ENCODE results near the gene ETV6. TPM values are rescaled to one million over a fixed set of nuclear protein-coding genes. Genes with fewer than 3 reads are reported as not detected.

ETV6 gene
- total and polyA plus RNA-seq, 2 of the 8 experiments (the other 6 are each of a cell fraction or from before 2014, with no cell fraction given), result 5.5 to 23.9 TPM

GRCh38 chr12:11688831-11689230 is 39.4 kb downstream of the ETV6 start:
- no peak overlapping the region for H2AFZ ChIP-seq (ENCODE audit: low read length)
- no peaks in the 10 kb centered on the region for H3K36me3 ChIP-seq (ENCODE audit: control insufficient read depth in 2 of 4, insufficient read depth in 4 of 4, low read length in 3 of 4)
- no peak for TF ChIP-seq GTF2F1 (IDR thresholded peaks at IDR 0.05; ENCODE audit: borderline replicate concordance, low read depth, low read length)
- TF ChIP-seq EP300 (IDR thresholded peaks at IDR 0.05; ENCODE audit: borderline replicate concordance in 1 of 2, low read depth in 2 of 2, low read length in 2 of 2), result no peak
- TF ChIP-seq CBX5 (IDR thresholded peaks at IDR 0.05; ENCODE audit: low read depth, low read length), result no peak
- no peak for TF ChIP-seq CHD2 (IDR thresholded peaks at IDR 0.05; ENCODE audit: low read length)
- TF ChIP-seq POLR2AphosphoS5 (IDR thresholded peaks at IDR 0.05; ENCODE audit: low read depth, low read length), result no peak
- TF ChIP-seq CEBPB (IDR thresholded peaks at IDR 0.05; ENCODE audit: low read depth, low read length), result no peak
- ChIA-PET CTCF (ENCODE audit: partially characterized antibody) (interaction anchor here (1.3 to 1.8 kb wide), 3 partner anchors 28 to 109 kb away, joined by 3 to 4 read pairs (median 3); no protein-coding TSS in a partner anchor), POLR2A (ENCODE audit: partially characterized antibody) (no interaction called here)
- H4K5ac ChIP-seq (ENCODE audit: insufficient read length, low read depth, low read length), result no peak overlapping the region
- no peak overlapping the region for H4K91ac ChIP-seq (replicated peaks; ENCODE audit: insufficient read length, low read length)
- H3K9ac ChIP-seq (replicated peaks in 1 of 4; ENCODE audit: extremely low read depth in 1 of 4, low read depth in 3 of 4, low read length in 3 of 4), result no peak overlapping the region
- H3K18ac ChIP-seq (ENCODE audit: extremely low read depth, low read length), result no peak overlapping the region
- H2BK12ac ChIP-seq (ENCODE audit: low read depth, low read length), result no peak overlapping the region
- H4K20me1 ChIP-seq (replicated peaks in 1 of 2; ENCODE audit: control insufficient read depth in 1 of 2, insufficient read depth in 2 of 2, low read length in 2 of 2), result peaks cover 0 to 8% of the 10 kb centered on the region in 2 experiments
- no peaks in the 10 kb centered on the region for H3K23me2 ChIP-seq (ENCODE audit: low read depth, low read length)
- H3K79me2 ChIP-seq (ENCODE audit: control insufficient read depth in 1 of 2, insufficient read depth in 2 of 2, low read length in 2 of 2), result peaks cover 0 to 18% of the 10 kb centered on the region in 2 experiments; a peak in 2 of 4 replicates
- no peak overlapping the region for H4K8ac ChIP-seq (ENCODE audit: extremely low read depth, insufficient read depth, low read length)
- WGBS, 2 experiments (ENCODE audit: extremely low coverage in 1 of 2, insufficient coverage in 1 of 2, insufficient read length in 1 of 2, insufficient replicate concordance in 2 of 2, low coverage in 1 of 2, low lambda C conversion rate in 2 of 2, missing lambda C conversion rate in 1 of 2), result 93% methylated on average over 2 of the region's 2 CpGs; no CpG with 5 or more reads in 1 of the 2 experiments
- H2BK5ac ChIP-seq (ENCODE audit: low read depth, low read length), result no peak overlapping the region
- H3K4me3 ChIP-seq (ENCODE audit: extremely low read depth in 1 of 4, insufficient read depth in 2 of 4, low read depth in 3 of 4, low read length in 4 of 4), result no peak overlapping the region
- H2AK5ac ChIP-seq (ENCODE audit: low read depth, low read length), result no peak overlapping the region
- no peaks in the 10 kb centered on the region for H3K27me3 ChIP-seq (replicated peaks in 1 of 4; ENCODE audit: control insufficient read depth in 3 of 4, extremely low read depth in 1 of 4, insufficient read depth in 3 of 4, low read length in 3 of 4)
- peaks cover 0 to 4% (median 1%) of the 10 kb centered on the region in 4 experiments; a peak in 3 of 7 replicates for H3K4me1 ChIP-seq (replicated peaks in 1 of 4; ENCODE audit: control insufficient read depth in 3 of 4, insufficient read depth in 4 of 4, low read length in 3 of 4)
- H3K56ac ChIP-seq (replicated peaks; ENCODE audit: insufficient read length, low read depth, low read length), result no peak overlapping the region
- no peak overlapping the region for H2BK15ac ChIP-seq (ENCODE audit: low read length)
- no peak overlapping the region for H2BK20ac ChIP-seq (ENCODE audit: low read length)
- no peak overlapping the region for H3K4ac ChIP-seq (replicated peaks; ENCODE audit: insufficient read length, low read depth, low read length)
- H3K23ac ChIP-seq (ENCODE audit: insufficient read length), result no peak overlapping the region
- H3K79me1 ChIP-seq (ENCODE audit: low read depth, low read length), result peaks cover 3% of the 10 kb centered on the region; the same call in 1 of the 2 replicates
- no peak overlapping the region for H3K27ac ChIP-seq (ENCODE audit: low read depth, low read length)
- DNase-seq (ENCODE audit: low read depth in 1 of 2, low spot score in 2 of 2) (no peak), FAIRE-seq (no peak)
- no peak overlapping the region for H3K14ac ChIP-seq (ENCODE audit: insufficient read length)
- no peaks in the 10 kb centered on the region for H3K9me3 ChIP-seq (ENCODE audit: insufficient read depth in 2 of 2, low read depth in 1 of 2, low read length in 1 of 2)
- no peak overlapping the region for H3K4me2 ChIP-seq (ENCODE audit: insufficient read depth in 1 of 2, low read depth in 2 of 2, low read length in 2 of 2)
- H2BK120ac ChIP-seq (replicated peaks; ENCODE audit: low read depth, low read length), result no peak overlapping the region

Data from H1 (cell line).